HepG2 (cell line): Measurements from ENCODE around the gene SLC2A10. TPM values are rescaled to one million over a fixed set of nuclear protein-coding genes. Genes with fewer than 3 reads are reported as not detected.

Experiments used
- BORCS8-MEF2B ChIP-seq: sonication (generic); formaldehyde crosslinking; IDR thresholded peaks from 2 replicates; pipeline ENCODE4 v1.8.0; 2022; ENCODE audit warnings: mild to moderate bottlenecking, missing genetic modification reagents
- CBFB ChIP-seq: sonication (generic); formaldehyde crosslinking; IDR thresholded peaks from 2 replicates; pipeline ENCODE4 v1.4.0; 2020; ENCODE audit warnings: missing genetic modification reagents
- DR1 ChIP-seq: sonication (generic); formaldehyde crosslinking; IDR thresholded peaks from 2 replicates; pipeline ENCODE4 v1.8.0; 2021; ENCODE audit warnings: mild to moderate bottlenecking, missing genetic modification reagents, inconsistent platforms
- GPN1 ChIP-seq: sonication (generic); formaldehyde crosslinking; IDR thresholded peaks from 2 replicates; pipeline ENCODE4 v1.5.1; 2020; ENCODE audit warnings: missing genetic modification reagents, borderline replicate concordance
- HMGA1 ChIP-seq: sonication (generic); formaldehyde crosslinking; conservative IDR thresholded peaks from 2 replicates; pipeline ENCODE4 v1.4.0; 2020; ENCODE audit warnings: missing genetic modification reagents
- MTF2 ChIP-seq: sonication (generic); formaldehyde crosslinking; IDR thresholded peaks from 2 replicates; pipeline ENCODE4 v1.5.0; 2020; ENCODE audit warnings: missing genetic modification reagents, borderline replicate concordance
- PHF8 ChIP-seq: sonication (generic); formaldehyde crosslinking; IDR thresholded peaks from 2 replicates; pipeline ENCODE4 v1.5.0; 2020; ENCODE audit warnings: missing genetic modification reagents
- RBM22 ChIP-seq: fragments of 200-400 bp; formaldehyde crosslinking; optimal IDR thresholded peaks from 2 replicates; pipeline ENCODE3; 2017; ENCODE audit warnings: mild to moderate bottlenecking, low read length, moderate library complexity
- SIX1 ChIP-seq: sonication (generic); formaldehyde crosslinking; IDR thresholded peaks from 2 replicates; pipeline ENCODE4 v1.4.0; 2020; ENCODE audit warnings: missing genetic modification reagents, borderline replicate concordance
- ZFX ChIP-seq: sonication (generic); formaldehyde crosslinking; IDR thresholded peaks from 2 replicates; pipeline ENCODE4 v1.4.0; 2020; ENCODE audit warnings: mild to moderate bottlenecking, low read depth, missing genetic modification reagents, moderate library complexity
- ZNF256 ChIP-seq: sonication (generic); formaldehyde crosslinking; conservative IDR thresholded peaks from 2 replicates; pipeline ENCODE4 v1.4.0; 2020; ENCODE audit warnings: missing genetic modification reagents
- ZNF546 ChIP-seq: sonication (generic); formaldehyde crosslinking; conservative IDR thresholded peaks from 2 replicates; pipeline ENCODE4 v1.8.1; 2023; ENCODE audit warnings: mild to moderate bottlenecking, missing genetic modification reagents
- ZNF570 ChIP-seq: sonication (generic); formaldehyde crosslinking; IDR thresholded peaks from 2 replicates; pipeline ENCODE4 v1.4.0; 2020; ENCODE audit warnings: mild to moderate bottlenecking, missing genetic modification reagents, borderline replicate concordance
- ZNF660 ChIP-seq: sonication (generic); formaldehyde crosslinking; IDR thresholded peaks from 2 replicates; pipeline ENCODE4 v1.5.1; 2020; ENCODE audit warnings: mild to moderate bottlenecking, low read depth, missing genetic modification reagents, borderline replicate concordance
- ZNF839 ChIP-seq: sonication (generic); formaldehyde crosslinking; IDR thresholded peaks from 2 replicates; pipeline ENCODE4 v1.4.0; 2020; ENCODE audit warnings: missing genetic modification reagents, mild to moderate bottlenecking, borderline replicate concordance
- polyA plus RNA-seq, 8 experiments: library from polyadenylated mRNA; depleted of rRNA in 3 of 8; stranded (reverse) in 7 of 8; unstranded in 1 of 8; fragments of >200 nt; fragmentation: Illumina TruSeq in 4 of 8; extraction: Trizol in 4 of 8; gene quantifications; 2 replicates each; pipeline versions ENCODE4 v1.2.1 to v1.2.3, GENCODE V29; 2011 to 2016; ENCODE audit warnings: low read depth in 4 of 8, missing spikeins in 1 of 8, mixed read lengths in 1 of 8; ENCODE audit not compliant: insufficient read depth in 1 of 8
- total RNA-seq, 5 experiments: library from RNA; depleted of rRNA; stranded (reverse); fragments of >200 nt; fragmentation: Illumina TruSeq; extraction: Trizol; gene quantifications; 2 replicates each; pipeline ENCODE4 v1.2.3, GENCODE V29; 2016; ENCODE audit warnings: low read depth in 1 of 5
- TF ChIP-seq, protein P1 (sequence below): sonication (generic); formaldehyde crosslinking; IDR thresholded peaks from 2 replicates; pipeline ENCODE4 v1.9.0; 2021; ENCODE audit warnings: missing genetic modification reagents, borderline replicate concordance
- TF ChIP-seq, protein P2 (sequence below): IDR thresholded peaks from 2 replicates; pipeline ENCODE4 v1.6.1; 2016; ENCODE audit warnings: low read depth, missing genetic modification reagents, missing compliant biosample characterization
- TF ChIP-seq, protein P3 (sequence below): sonication (generic); formaldehyde crosslinking; IDR thresholded peaks from 2 replicates; pipeline ENCODE4 v1.4.0; 2020; ENCODE audit warnings: low read depth, missing genetic modification reagents

SLC2A10 gene
- total and polyA plus RNA-seq, 2 of the 13 experiments (the other 11 are each of a cell fraction or from before 2014, with no cell fraction given), result 16.0 to 18.4 TPM

DNA sequence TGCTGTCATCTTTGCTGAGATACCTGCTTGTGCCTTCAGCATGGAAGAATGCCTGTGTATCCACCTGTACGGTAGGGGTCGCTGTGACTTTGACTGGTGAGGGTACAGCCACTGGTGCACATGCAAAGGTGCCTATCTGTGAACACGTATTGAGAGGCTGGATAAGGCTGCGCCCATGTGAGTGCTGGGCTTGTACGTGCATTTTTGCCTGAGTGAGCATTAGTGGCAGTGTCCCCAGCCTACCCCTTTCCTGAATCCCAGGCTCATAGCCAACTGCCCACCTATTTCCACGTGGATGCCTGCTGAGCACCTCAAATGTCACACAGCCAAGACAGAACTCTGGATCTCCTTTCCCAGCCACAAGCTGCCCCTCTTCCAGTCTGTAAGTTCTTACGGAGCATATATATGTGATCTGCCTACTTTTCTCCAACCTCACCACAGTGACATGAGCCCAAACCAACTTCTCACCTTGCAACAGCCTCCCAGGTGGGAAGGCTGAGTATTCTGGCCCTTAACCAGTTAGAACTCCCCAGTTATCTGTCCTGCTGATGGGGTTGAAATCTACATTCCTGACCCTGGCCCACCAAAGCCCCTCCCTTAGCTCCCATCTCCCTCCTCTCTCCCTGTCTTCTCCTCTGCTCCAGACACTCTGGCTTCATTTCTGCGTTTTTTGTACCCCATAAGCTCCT is 1.1 kb upstream of the SLC2A10 start (continued):
- TF ChIP-seq, protein P1, sequence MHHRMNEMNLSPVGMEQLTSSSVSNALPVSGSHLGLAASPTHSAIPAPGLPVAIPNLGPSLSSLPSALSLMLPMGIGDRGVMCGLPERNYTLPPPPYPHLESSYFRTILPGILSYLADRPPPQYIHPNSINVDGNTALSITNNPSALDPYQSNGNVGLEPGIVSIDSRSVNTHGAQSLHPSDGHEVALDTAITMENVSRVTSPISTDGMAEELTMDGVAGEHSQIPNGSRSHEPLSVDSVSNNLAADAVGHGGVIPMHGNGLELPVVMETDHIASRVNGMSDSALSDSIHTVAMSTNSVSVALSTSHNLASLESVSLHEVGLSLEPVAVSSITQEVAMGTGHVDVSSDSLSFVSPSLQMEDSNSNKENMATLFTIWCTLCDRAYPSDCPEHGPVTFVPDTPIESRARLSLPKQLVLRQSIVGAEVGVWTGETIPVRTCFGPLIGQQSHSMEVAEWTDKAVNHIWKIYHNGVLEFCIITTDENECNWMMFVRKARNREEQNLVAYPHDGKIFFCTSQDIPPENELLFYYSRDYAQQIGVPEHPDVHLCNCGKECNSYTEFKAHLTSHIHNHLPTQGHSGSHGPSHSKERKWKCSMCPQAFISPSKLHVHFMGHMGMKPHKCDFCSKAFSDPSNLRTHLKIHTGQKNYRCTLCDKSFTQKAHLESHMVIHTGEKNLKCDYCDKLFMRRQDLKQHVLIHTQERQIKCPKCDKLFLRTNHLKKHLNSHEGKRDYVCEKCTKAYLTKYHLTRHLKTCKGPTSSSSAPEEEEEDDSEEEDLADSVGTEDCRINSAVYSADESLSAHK (CRISPR knock-in tag), result no peak
- TF ChIP-seq ZNF256 (CRISPR knock-in tag) (no peak; the same call in 1 of the 2 replicates), CBFB (CRISPR knock-in tag) (0 out of 2 replicates have a peak, but pooled peaks have one; percentile 44), RBM22 (no peak), GPN1 (CRISPR knock-in tag) (no peak), ZNF570 (CRISPR knock-in tag) (no peak), ZNF660 (CRISPR knock-in tag) (no peak), HMGA1 (CRISPR knock-in tag) (no peak), MTF2 (CRISPR knock-in tag) (no peak), SIX1 (CRISPR knock-in tag) (no peak; the same call in 1 of the 2 replicates), ZFX (CRISPR knock-in tag) (peak; percentile 84), PHF8 (CRISPR knock-in tag) (peak; percentile 66), ZNF839 (CRISPR knock-in tag) (no peak), BORCS8-MEF2B (CRISPR knock-in tag) (0 out of 2 replicates have a peak, but pooled peaks have one; percentile 55), DR1 (CRISPR knock-in tag) (no peak; the same call in 1 of the 2 replicates), ZNF546 (CRISPR knock-in tag) (0 out of 2 replicates have a peak, but pooled peaks have one; percentile 58)
- TF ChIP-seq, protein P2, sequence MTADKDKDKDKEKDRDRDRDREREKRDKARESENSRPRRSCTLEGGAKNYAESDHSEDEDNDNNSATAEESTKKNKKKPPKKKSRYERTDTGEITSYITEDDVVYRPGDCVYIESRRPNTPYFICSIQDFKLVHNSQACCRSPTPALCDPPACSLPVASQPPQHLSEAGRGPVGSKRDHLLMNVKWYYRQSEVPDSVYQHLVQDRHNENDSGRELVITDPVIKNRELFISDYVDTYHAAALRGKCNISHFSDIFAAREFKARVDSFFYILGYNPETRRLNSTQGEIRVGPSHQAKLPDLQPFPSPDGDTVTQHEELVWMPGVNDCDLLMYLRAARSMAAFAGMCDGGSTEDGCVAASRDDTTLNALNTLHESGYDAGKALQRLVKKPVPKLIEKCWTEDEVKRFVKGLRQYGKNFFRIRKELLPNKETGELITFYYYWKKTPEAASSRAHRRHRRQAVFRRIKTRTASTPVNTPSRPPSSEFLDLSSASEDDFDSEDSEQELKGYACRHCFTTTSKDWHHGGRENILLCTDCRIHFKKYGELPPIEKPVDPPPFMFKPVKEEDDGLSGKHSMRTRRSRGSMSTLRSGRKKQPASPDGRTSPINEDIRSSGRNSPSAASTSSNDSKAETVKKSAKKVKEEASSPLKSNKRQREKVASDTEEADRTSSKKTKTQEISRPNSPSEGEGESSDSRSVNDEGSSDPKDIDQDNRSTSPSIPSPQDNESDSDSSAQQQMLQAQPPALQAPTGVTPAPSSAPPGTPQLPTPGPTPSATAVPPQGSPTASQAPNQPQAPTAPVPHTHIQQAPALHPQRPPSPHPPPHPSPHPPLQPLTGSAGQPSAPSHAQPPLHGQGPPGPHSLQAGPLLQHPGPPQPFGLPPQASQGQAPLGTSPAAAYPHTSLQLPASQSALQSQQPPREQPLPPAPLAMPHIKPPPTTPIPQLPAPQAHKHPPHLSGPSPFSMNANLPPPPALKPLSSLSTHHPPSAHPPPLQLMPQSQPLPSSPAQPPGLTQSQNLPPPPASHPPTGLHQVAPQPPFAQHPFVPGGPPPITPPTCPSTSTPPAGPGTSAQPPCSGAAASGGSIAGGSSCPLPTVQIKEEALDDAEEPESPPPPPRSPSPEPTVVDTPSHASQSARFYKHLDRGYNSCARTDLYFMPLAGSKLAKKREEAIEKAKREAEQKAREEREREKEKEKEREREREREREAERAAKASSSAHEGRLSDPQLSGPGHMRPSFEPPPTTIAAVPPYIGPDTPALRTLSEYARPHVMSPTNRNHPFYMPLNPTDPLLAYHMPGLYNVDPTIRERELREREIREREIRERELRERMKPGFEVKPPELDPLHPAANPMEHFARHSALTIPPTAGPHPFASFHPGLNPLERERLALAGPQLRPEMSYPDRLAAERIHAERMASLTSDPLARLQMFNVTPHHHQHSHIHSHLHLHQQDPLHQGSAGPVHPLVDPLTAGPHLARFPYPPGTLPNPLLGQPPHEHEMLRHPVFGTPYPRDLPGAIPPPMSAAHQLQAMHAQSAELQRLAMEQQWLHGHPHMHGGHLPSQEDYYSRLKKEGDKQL (CRISPR knock-in tag), result no peak
- TF ChIP-seq, protein P3, sequence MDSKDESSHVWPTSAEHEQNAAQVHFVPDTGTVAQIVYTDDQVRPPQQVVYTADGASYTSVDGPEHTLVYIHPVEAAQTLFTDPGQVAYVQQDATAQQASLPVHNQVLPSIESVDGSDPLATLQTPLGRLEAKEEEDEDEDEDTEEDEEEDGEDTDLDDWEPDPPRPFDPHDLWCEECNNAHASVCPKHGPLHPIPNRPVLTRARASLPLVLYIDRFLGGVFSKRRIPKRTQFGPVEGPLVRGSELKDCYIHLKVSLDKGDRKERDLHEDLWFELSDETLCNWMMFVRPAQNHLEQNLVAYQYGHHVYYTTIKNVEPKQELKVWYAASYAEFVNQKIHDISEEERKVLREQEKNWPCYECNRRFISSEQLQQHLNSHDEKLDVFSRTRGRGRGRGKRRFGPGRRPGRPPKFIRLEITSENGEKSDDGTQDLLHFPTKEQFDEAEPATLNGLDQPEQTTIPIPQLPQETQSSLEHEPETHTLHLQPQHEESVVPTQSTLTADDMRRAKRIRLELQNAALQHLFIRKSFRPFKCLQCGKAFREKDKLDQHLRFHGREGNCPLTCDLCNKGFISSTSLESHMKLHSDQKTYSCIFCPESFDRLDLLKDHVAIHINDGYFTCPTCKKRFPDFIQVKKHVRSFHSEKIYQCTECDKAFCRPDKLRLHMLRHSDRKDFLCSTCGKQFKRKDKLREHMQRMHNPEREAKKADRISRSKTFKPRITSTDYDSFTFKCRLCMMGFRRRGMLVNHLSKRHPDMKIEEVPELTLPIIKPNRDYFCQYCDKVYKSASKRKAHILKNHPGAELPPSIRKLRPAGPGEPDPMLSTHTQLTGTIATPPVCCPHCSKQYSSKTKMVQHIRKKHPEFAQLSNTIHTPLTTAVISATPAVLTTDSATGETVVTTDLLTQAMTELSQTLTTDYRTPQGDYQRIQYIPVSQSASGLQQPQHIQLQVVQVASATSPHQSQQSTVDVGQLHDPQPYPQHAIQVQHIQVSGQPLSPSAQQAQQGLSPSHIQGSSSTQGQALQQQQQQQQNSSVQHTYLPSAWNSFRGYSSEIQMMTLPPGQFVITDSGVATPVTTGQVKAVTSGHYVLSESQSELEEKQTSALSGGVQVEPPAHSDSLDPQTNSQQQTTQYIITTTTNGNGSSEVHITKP (CRISPR knock-in tag), result peak; percentile 81
